HCT116 (cell line): ENCODE data around the gene CIC. TPM values are rescaled to one million over a fixed set of nuclear protein-coding genes. Genes with fewer than 3 reads are reported as not detected.

ENCODE experiments used
- ATAC-seq: fragments of 200-7000 bp; cut with Tn5 transposase; 2 replicates; pipeline ENCODE4 v1.9.1; 2020; ENCODE audit warnings: mild to moderate bottlenecking, moderate library complexity
- BruUV-seq: library from RNA; stranded (reverse); fragments of 400-500 nt; replicated peaks from 2 replicates; lab custom pipeline; 2021; lab: Mats Ljungman, UMichigan
- CTCF ChIA-PET: fragments of 300-600 bp; sonication (Branson Sonifier 250); formaldehyde crosslinking; loops from one replicate; lab custom pipeline; 2021; ENCODE audit warnings: antibody characterized with exemption; lab: Charles Lee
- POLR2A ChIA-PET: fragments of 300-600, 350-600 bp; sonication (Branson Sonifier 250); formaldehyde crosslinking; loops from one replicate; lab custom pipeline; 2021; ENCODE audit warnings: antibody characterized with exemption; lab: Charles Lee
- RAD21 ChIA-PET, 2 experiments: fragments of 300-600 bp; sonication (Branson Sonifier 250); formaldehyde crosslinking; loops; one replicate each; lab custom pipeline; 2023; ENCODE audit warnings: low total read pairs in 2 of 2; ENCODE audit not compliant: uncharacterized antibody in 2 of 2, unreplicated experiment in 2 of 2, low non-redundant PET in 1 of 2; lab: Charles Lee
- DNase-seq: peaks from one replicate; pipeline ENCODE4 v3.0.0-alpha.2; 2010; ENCODE audit warnings: low read depth, low spot score
- H2AFZ ChIP-seq: fragments of 200-600 bp; shearing (Covaris generic), sonication (generic); 2 replicates; pipeline ENCODE4 v1.6.1; 2017; ENCODE audit warnings: low read depth, mixed run types, mixed read lengths, antibody characterized with exemption, low read length; ENCODE audit not compliant: poor library complexity, severe bottlenecking
- H3K27ac ChIP-seq: 2 replicates; pipeline ENCODE4 v1.5.1; 2012; ENCODE audit warnings: low read depth, low read length
- H3K27me3 ChIP-seq: fragments of 200-600 bp; sonication (generic); 2 replicates; pipeline ENCODE4 v1.6.1; 2016; ENCODE audit warnings: mixed run types, low read length, mixed read lengths; ENCODE audit not compliant: insufficient read depth
- H3K36me3 ChIP-seq, 2 experiments: fragments of 200-500 bp in 1 of 2; fragments of 200-600 bp in 1 of 2; sonication (Bioruptor generic) in 1 of 2; sonication (generic) in 1 of 2; 2 replicates each; pipeline versions ENCODE4 v1.5.1 to v1.6.1; 2014 to 2016; ENCODE audit warnings: low read length in 2 of 2, inconsistent platforms in 1 of 2, mixed read lengths in 1 of 2, mixed run types in 1 of 2; ENCODE audit not compliant: insufficient read depth in 2 of 2, control insufficient read depth in 1 of 2
- H3K4me1 ChIP-seq, 2 experiments: fragments of 200-600 bp in 1 of 2; sonication (generic) in 1 of 2; 2 replicates each; pipeline versions ENCODE4 v1.5.1 to v1.6.1; 2012 to 2017; ENCODE audit warnings: low read length in 2 of 2, inconsistent platforms in 1 of 2, mild to moderate bottlenecking in 1 of 2, mixed read lengths in 1 of 2, mixed run types in 1 of 2, moderate library complexity in 1 of 2; ENCODE audit not compliant: insufficient read depth in 2 of 2, control insufficient read depth in 1 of 2
- H3K4me2 ChIP-seq: fragments of 200-600 bp; sonication (generic); 2 replicates; pipeline ENCODE4 v1.6.1; 2017; ENCODE audit warnings: mixed run types, low read length, mixed read lengths
- H3K4me3 ChIP-seq, 2 experiments: fragments of 200-600 bp in 1 of 2; sonication (generic) in 1 of 2; replicated peaks in 1 of 2; 2 replicates each; pipeline ENCODE4 v1.5.1; 2011 to 2016; ENCODE audit warnings: low read length in 2 of 2, control low read depth in 1 of 2, low read depth in 1 of 2, mild to moderate bottlenecking in 1 of 2, mixed read lengths in 1 of 2, mixed run types in 1 of 2
- H3K79me2 ChIP-seq: fragments of 200-600 bp; sonication (generic); 2 replicates; pipeline ENCODE4 v1.6.1; 2017; ENCODE audit warnings: mild to moderate bottlenecking, mixed run types, low read length, moderate library complexity, mixed read lengths; ENCODE audit not compliant: insufficient read depth
- H3K9ac ChIP-seq: fragments of 200-600 bp; sonication (generic); 2 replicates; pipeline ENCODE4 v1.6.1; 2016; ENCODE audit warnings: low read length, mixed read lengths
- H3K9me2 ChIP-seq: fragments of 200-600 bp; sonication (generic), shearing (Covaris generic); 2 replicates; pipeline ENCODE4 v1.6.1; 2017; ENCODE audit warnings: mixed run types, mild to moderate bottlenecking, moderate library complexity; ENCODE audit not compliant: insufficient read depth
- H3K9me3 ChIP-seq, 2 experiments: fragments of 200-500 bp in 1 of 2; fragments of 200-600 bp in 1 of 2; sonication (Bioruptor generic) in 1 of 2; sonication (generic) in 1 of 2; 2 replicates each; pipeline ENCODE4 v1.6.1; 2014 to 2017; ENCODE audit warnings: low read length in 2 of 2, mixed read lengths in 2 of 2, inconsistent platforms in 1 of 2, low read depth in 1 of 2, mild to moderate bottlenecking in 1 of 2, mixed run types in 1 of 2, moderate library complexity in 1 of 2; ENCODE audit not compliant: control insufficient read depth in 1 of 2, insufficient read depth in 1 of 2
- H4K20me1 ChIP-seq: fragments of 200-600 bp; sonication (generic), shearing (Covaris generic); 2 replicates; pipeline ENCODE4 v1.6.1; 2017; ENCODE audit warnings: mixed run types, mild to moderate bottlenecking, moderate library complexity; ENCODE audit not compliant: insufficient read depth
- ATF3 ChIP-seq: IDR thresholded peaks from 2 replicates; pipeline ENCODE4 v1.6.1; 2012
- CEBPB ChIP-seq: IDR thresholded peaks from 2 replicates; pipeline ENCODE4 v1.6.1; 2012; ENCODE audit warnings: low read depth
- CTCF ChIP-seq, 3 experiments: fragments of 200-600 bp in 1 of 3; sonication (generic) in 1 of 3; IDR thresholded peaks in 2 of 3; conservative IDR thresholded peaks in 1 of 3; 2 replicates each; pipeline ENCODE4 v1.5.1; 2012 to 2017; ENCODE audit warnings: low read depth in 2 of 3, low read length in 2 of 3, antibody characterized with exemption in 1 of 3, borderline replicate concordance in 1 of 3, control low read depth in 1 of 3, mild to moderate bottlenecking in 1 of 3, mixed read lengths in 1 of 3, mixed run types in 1 of 3, moderate library complexity in 1 of 3; ENCODE audit not compliant: insufficient read depth in 1 of 3
- ELF1 ChIP-seq: IDR thresholded peaks from 2 replicates; pipeline ENCODE4 v1.6.1; 2012; ENCODE audit warnings: low read depth, borderline replicate concordance
- EZH2phosphoT487 ChIP-seq: fragments of 200-600 bp; IDR thresholded peaks from 2 replicates; pipeline ENCODE4 v1.6.1; 2018; ENCODE audit warnings: antibody characterized with exemption, borderline replicate concordance
- POLR2AphosphoS5 ChIP-seq: IDR thresholded peaks from 2 replicates; pipeline ENCODE4 v1.6.1; 2011; ENCODE audit warnings: mild to moderate bottlenecking, low read depth, low read length, moderate library complexity
- SIN3A ChIP-seq: IDR thresholded peaks from 2 replicates; pipeline ENCODE4 v1.6.1; 2012; ENCODE audit warnings: low read depth
- SP1 ChIP-seq: IDR thresholded peaks from 2 replicates; pipeline ENCODE4 v1.6.1; 2012; ENCODE audit warnings: low read depth
- TCF7L2 ChIP-seq: IDR thresholded peaks from 2 replicates; pipeline ENCODE4 v1.7.0; 2011; ENCODE audit warnings: borderline replicate concordance, inconsistent platforms; ENCODE audit not compliant: insufficient read depth, insufficient read length; ENCODE audit errors: extremely low read depth
- ZBTB33 ChIP-seq: IDR thresholded peaks from 2 replicates; pipeline ENCODE4 v1.6.1; 2011; ENCODE audit warnings: mild to moderate bottlenecking, low read length, moderate library complexity; ENCODE audit not compliant: insufficient replicate concordance; ENCODE audit errors: extremely low read depth
- intact Hi-C: fragments of 100-400 bp; cut with micrococcal nuclease; formaldehyde crosslinking; loops from 2 replicates; pipeline ENCODE4 v1.10.0; 2022
- total RNA-seq: library from RNA; stranded (reverse); gene quantifications from one replicate; pipeline ENCODE4 v1.2.1, GENCODE V29; 2021; ENCODE audit not compliant: unreplicated experiment

CIC gene
- total RNA-seq, 1 experiment from 2014 or later = 52.0 TPM

GRCh38 chr19:42303876-42304275 lies 34.8 kb downstream of the CIC start:
- H3K4me3 ChIP-seq = no peak overlapping the region
- no peaks in the 10 kb centered on the region for H4K20me1 ChIP-seq
- POLR2A ChIA-PET = interaction anchor here (0.8 to 1.0 kb wide), 2 partner anchors 9 to 93 kb away, joined by 3 to 4 read pairs; no protein-coding TSS in a partner anchor
- peaks cover 19 to 30% of the 10 kb centered on the region in 2 experiments for H3K4me1 ChIP-seq
- H3K9me2 ChIP-seq = no peaks in the 10 kb centered on the region
- no peak overlapping the region for H3K9ac ChIP-seq
- H3K79me2 ChIP-seq = peaks cover 11% of the 10 kb centered on the region; the same call in 1 of the 2 replicates
- TF ChIP-seq ELF1 (no peak), CEBPB (no peak), SP1 (no peak), CTCF (IDR thresholded peaks at IDR 0.05 in 2 of 3, conservative IDR thresholded peaks at IDR 0.05 in 1 of 3; ENCODE audit: borderline replicate concordance in 1 of 3, insufficient read depth in 1 of 3, low read depth in 2 of 3, low read length in 2 of 3) (no peak), POLR2AphosphoS5 (no peak), ATF3 (no peak), ZBTB33 (no peak), EZH2phosphoT487 (no peak), TCF7L2 (no peak), SIN3A (no peak)
- no peaks in the 10 kb centered on the region for H3K27me3 ChIP-seq
- H2AFZ ChIP-seq = peak overlapping the region; percentile 56
- H3K4me2 ChIP-seq = no peak overlapping the region
- ATAC-seq (no peak), DNase-seq (no peak)
- no peaks in the 10 kb centered on the region; a peak in 1 of 4 replicates for H3K36me3 ChIP-seq
- intact Hi-C loops = no loop called here
- no peaks in the 10 kb centered on the region for H3K9me3 ChIP-seq
- CTCF ChIA-PET = interaction anchor here (0.6 kb wide), 1 partner anchor 164 kb away, joined by 3 read pairs; no protein-coding TSS in a partner anchor
- RAD21 ChIA-PET = no interaction called here
- H3K27ac ChIP-seq = no peak overlapping the region
- BruUV-seq = no TSS peak
